ENCODE data around the gene CPE. TPM values are rescaled to one million over a fixed set of nuclear protein-coding genes. Genes with fewer than 3 reads are reported as not detected.

The CPE gene
- total and polyA plus RNA-seq, 10 of the 15 experiments (the other 5 are each of a cell fraction or from before 2014, with no cell fraction given), result 0.05 to 0.14 TPM; not detected in 8

DNA sequence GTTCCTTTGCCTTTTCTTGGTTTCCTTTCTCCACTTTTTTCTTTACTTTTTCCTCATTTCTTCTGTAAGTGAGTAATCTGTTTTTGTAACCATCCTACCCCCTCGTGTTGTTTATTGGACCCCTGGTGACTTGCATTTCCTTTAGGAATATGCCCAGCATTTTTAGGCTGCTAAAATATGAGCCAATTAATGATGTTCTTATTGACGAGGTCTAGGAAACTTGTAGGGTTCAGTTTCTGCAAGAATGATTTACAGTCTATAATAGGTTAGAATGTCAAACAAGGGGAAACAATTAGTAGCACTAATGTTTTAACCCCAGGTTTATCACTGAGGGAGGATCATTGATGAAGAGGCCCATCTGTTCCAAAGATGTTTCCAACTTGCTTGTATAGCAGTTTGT is 79.0 kb downstream of the CPE start:
- Histone ChIP-seq H3K27ac (ENCODE audit: control insufficient read depth, insufficient read depth) (no peak overlapping the region), H2AFZ (ENCODE audit: control insufficient read depth, low read depth, low read length) (no peak overlapping the region), H3K4me2 (ENCODE audit: control insufficient read depth, insufficient read depth) (no peak overlapping the region), H3K9ac (ENCODE audit: control insufficient read depth, insufficient read depth, low read length) (no peak overlapping the region), H3K4me3 (no peak overlapping the region), H3K27me3 (replicated peaks in 1 of 2; ENCODE audit: control insufficient read depth in 2 of 2, insufficient read depth in 2 of 2, low read length in 1 of 2) (no peaks in the 10 kb centered on the region), H3K9me3 (replicated peaks; ENCODE audit: control insufficient read depth, insufficient read depth, low read length) (no peaks in the 10 kb centered on the region), H4K20me1 (ENCODE audit: control insufficient read depth, insufficient read depth) (no peaks in the 10 kb centered on the region), H3K36me3 (ENCODE audit: control insufficient read depth in 2 of 2, insufficient read depth in 2 of 2, low read length in 1 of 2) (no peaks in the 10 kb centered on the region), H3K4me1 (ENCODE audit: control insufficient read depth, insufficient read depth, low read length) (no peaks in the 10 kb centered on the region), H3K79me2 (ENCODE audit: control insufficient read depth, insufficient read depth, low read length) (no peaks in the 10 kb centered on the region)
- in situ Hi-C loops (cut with MboI), result no loop called here
- FAIRE-seq (no peak), ATAC-seq (no peak), DNase-seq (ENCODE audit: low read depth, low spot score) (no peak)
- BruUV-seq (replicated peaks), result no TSS peak
- TF ChIP-seq, protein P1, sequence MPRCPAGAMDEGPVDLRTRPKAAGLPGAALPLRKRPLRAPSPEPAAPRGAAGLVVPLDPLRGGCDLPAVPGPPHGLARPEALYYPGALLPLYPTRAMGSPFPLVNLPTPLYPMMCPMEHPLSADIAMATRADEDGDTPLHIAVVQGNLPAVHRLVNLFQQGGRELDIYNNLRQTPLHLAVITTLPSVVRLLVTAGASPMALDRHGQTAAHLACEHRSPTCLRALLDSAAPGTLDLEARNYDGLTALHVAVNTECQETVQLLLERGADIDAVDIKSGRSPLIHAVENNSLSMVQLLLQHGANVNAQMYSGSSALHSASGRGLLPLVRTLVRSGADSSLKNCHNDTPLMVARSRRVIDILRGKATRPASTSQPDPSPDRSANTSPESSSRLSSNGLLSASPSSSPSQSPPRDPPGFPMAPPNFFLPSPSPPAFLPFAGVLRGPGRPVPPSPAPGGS (IDR thresholded peaks at IDR 0.05; ENCODE audit: borderline replicate concordance, insufficient read depth, low read depth, low read length, poor library complexity, severe bottlenecking), result no peak
- TF ChIP-seq POLR2AphosphoS5 (IDR thresholded peaks at IDR 0.05; ENCODE audit: low read length) (no peak), USF1 (IDR thresholded peaks at IDR 0.05; ENCODE audit: borderline replicate concordance, extremely low read length, insufficient read depth, low read depth, low read length) (no peak), BHLHE40 (IDR thresholded peaks at IDR 0.05; ENCODE audit: borderline replicate concordance in 1 of 2, low read depth in 2 of 2, low read length in 1 of 2) (no peak), CREM (IDR thresholded peaks at IDR 0.05; ENCODE audit: low read depth) (no peak), BCLAF1 (IDR thresholded peaks at IDR 0.05) (no peak), MXI1 (IDR thresholded peaks at IDR 0.05; ENCODE audit: low read depth, low read length) (no peak), ATF2 (IDR thresholded peaks at IDR 0.05; ENCODE audit: low read length) (no peak), CHD1 (IDR thresholded peaks at IDR 0.05; ENCODE audit: low read depth, low read length) (no peak), POLR2AphosphoS2 (IDR thresholded peaks at IDR 0.05; ENCODE audit: low read depth, low read length) (no peak), MTA3 (IDR thresholded peaks at IDR 0.05; ENCODE audit: borderline replicate concordance, low read length) (no peak), BACH1 (IDR thresholded peaks at IDR 0.05; ENCODE audit: borderline replicate concordance) (no peak), ZNF622 (IDR thresholded peaks at IDR 0.05) (no peak), JUND (IDR thresholded peaks at IDR 0.05; ENCODE audit: low read depth, low read length) (no peak)
- TF ChIP-seq, protein P2, sequence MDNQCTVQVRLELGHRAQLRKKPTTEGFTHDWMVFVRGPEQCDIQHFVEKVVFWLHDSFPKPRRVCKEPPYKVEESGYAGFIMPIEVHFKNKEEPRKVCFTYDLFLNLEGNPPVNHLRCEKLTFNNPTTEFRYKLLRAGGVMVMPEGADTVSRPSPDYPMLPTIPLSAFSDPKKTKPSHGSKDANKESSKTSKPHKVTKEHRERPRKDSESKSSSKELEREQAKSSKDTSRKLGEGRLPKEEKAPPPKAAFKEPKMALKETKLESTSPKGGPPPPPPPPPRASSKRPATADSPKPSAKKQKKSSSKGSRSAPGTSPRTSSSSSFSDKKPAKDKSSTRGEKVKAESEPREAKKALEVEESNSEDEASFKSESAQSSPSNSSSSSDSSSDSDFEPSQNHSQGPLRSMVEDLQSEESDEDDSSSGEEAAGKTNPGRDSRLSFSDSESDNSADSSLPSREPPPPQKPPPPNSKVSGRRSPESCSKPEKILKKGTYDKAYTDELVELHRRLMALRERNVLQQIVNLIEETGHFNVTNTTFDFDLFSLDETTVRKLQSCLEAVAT (IDR thresholded peaks at IDR 0.05), result no peak
- ChIA-PET POLR2A (no interaction called here), CTCF (no interaction called here), RAD21 (ENCODE audit: unreplicated experiment) (no interaction called here), SMC1A (ENCODE audit: uncharacterized antibody, unreplicated experiment) (interaction anchor here (0.9 to 1.7 kb wide), 3 partner anchors 98 to 327 kb away, joined by 3 to 4 read pairs (median 3); no protein-coding TSS in a partner anchor)
- intact Hi-C loops (cut with micrococcal nuclease; ENCODE audit: unreplicated experiment), result no loop called here
- WGBS (ENCODE audit: insufficient coverage, insufficient replicate concordance, low lambda C conversion rate, missing lambda C conversion rate), result 0% methylated on average over 2 of the region's 2 CpGs

Data from GM12878 (cell line).